Astrocyte of the cerebellum (primary cell): ENCODE data around the gene CD81.

ENCODE experiments used
- DNase-seq: peaks from one replicate; pipeline ENCODE4 v3.0.0-alpha.2; 2011; ENCODE audit warnings: low read depth
- H3K4me3 ChIP-seq: 2 replicates; pipeline ENCODE4 v1.5.1; 2011; ENCODE audit warnings: mild to moderate bottlenecking, low read depth, low read length, moderate library complexity
- CTCF ChIP-seq: IDR thresholded peaks from 2 replicates; pipeline ENCODE4 v1.5.1; 2012; ENCODE audit warnings: low read length, low read depth, moderate library complexity, mild to moderate bottlenecking; ENCODE audit errors: missing control alignments
- in situ Hi-C: cut with HindIII; loops from 2 replicates; pipeline ENCODE4 v1.10.0; 2017; ENCODE audit warnings: low sequenced_read_pairs

CD81 gene

GRCh38 chr11:2432628-2433071 lies 55.5 kb downstream of the CD81 start:
- in situ Hi-C loops, result no loop called here
- H3K4me3 ChIP-seq, result no peak overlapping the region
- DNase-seq, result no peak
- no peak for TF ChIP-seq CTCF

DNA sequence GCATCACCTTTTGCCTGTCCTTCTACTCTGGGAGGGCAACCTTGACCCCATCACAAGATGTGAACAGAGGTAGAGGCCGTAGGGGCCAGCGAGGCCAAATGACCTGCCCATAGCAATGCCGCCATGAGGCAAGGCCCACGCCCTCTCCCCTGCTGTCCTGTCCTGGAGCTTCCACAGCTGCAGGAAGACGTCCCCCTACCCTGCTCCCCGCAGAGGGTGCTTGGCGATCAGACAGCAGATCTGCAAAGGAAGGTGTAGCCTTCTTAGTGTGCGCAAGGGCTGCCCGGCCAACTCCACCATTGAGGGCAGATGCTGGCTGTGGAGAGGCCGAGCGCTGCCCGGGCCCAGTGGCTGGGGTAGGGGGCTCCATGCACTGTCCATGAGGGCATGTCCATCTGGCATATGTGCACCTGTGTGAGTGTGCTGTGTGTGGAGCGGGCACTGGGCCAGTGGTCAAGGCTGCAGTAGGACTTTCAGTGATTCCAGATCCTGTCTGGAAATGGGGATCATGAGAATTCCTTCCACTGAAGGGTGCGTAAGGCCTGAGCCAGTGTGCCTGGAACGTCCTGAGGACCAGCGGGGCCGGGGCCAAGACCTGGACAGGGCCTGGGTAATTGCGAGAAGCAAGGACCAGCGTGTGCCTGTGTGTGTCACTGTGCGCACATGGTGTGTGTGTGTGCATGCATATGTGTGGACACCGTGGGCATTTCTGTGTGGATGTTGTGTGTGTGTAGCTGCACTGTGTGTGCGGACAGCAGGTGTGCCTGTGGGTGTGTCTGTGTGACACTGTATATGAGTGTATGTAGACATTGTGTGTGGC lies 56.2 kb downstream of the CD81 start:
- in situ Hi-C loops, result no loop called here
- DNase-seq, result no peak

GRCh38 chr11:2434008-2434407 lies 56.9 kb downstream of the CD81 start:
- in situ Hi-C loops, result no loop called here
- DNase-seq, result no peak
- H3K4me3 ChIP-seq, result no peak overlapping the region
- TF ChIP-seq CTCF, result no peak

More for the DNA sequence above, 56.2 kb downstream of the CD81 start:
- H3K4me3 ChIP-seq, result no peak overlapping the region
- no peak for TF ChIP-seq CTCF

GRCh38 chr11:2434506-2435255 lies 57.6 kb downstream of the CD81 start:
- no peak for DNase-seq
- TF ChIP-seq CTCF, result no peak
- no peak overlapping the region for H3K4me3 ChIP-seq
- in situ Hi-C loops, result no loop called here

GRCh38 chr11:2435288-2436012 lies 58.3 kb downstream of the CD81 start:
- TF ChIP-seq CTCF, result no peak
- no peak overlapping the region for H3K4me3 ChIP-seq
- in situ Hi-C loops, result no loop called here
- DNase-seq, result no peak

DNA sequence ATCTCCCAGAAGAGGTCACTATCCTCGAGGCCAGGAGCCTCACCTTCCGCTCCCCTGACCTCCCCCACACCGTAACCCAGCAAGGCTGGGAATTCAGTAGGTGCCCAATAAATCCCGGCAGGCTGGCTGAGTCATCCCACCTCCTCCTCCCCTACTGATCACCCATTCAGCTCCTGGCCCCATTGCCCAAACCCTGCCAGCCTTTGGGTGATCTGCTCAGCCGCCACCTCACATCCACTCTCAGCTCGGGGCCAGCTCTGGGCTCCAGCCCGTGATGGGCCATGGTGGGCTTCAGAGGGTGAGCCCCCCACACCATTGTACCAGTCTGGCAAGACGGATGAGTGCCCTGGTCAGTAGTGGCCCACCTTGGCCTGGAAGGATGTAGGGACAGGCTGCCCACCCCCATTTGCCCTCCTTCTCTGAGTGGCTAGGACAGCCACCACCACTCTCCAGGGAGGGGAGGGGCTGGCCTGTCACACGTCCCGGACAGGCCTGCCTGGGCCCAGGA lies 59.0 kb downstream of the CD81 start:
- TF ChIP-seq CTCF, result no peak
- in situ Hi-C loops, result no loop called here
- DNase-seq, result no peak
- H3K4me3 ChIP-seq, result no peak overlapping the region
